HepG2 (cell line): ENCODE data around the gene UBE2E1. TPM values are rescaled to one million over a fixed set of nuclear protein-coding genes. Genes with fewer than 3 reads are reported as not detected.

Experiments
- ARNTL ChIP-seq: sonication (generic); formaldehyde crosslinking; IDR thresholded peaks from 2 replicates; pipeline ENCODE4 v1.4.0; 2020; ENCODE audit warnings: mild to moderate bottlenecking, missing genetic modification reagents
- CEBPB ChIP-seq: IDR thresholded peaks from 2 replicates; pipeline ENCODE4 v1.6.1; 2011; ENCODE audit warnings: low read depth, low read length, improper control_type of control experiment, borderline replicate concordance
- FOXK1 ChIP-seq: sonication (generic); formaldehyde crosslinking; IDR thresholded peaks from 2 replicates; pipeline ENCODE4 v1.4.0; 2020; ENCODE audit warnings: low read depth, missing genetic modification reagents, borderline replicate concordance
- GPN1 ChIP-seq: sonication (generic); formaldehyde crosslinking; IDR thresholded peaks from 2 replicates; pipeline ENCODE4 v1.5.1; 2020; ENCODE audit warnings: missing genetic modification reagents, borderline replicate concordance
- HNF4A ChIP-seq: sonication (generic); formaldehyde crosslinking; IDR thresholded peaks from 2 replicates; pipeline ENCODE4 v1.4.0; 2020; ENCODE audit warnings: missing genetic modification reagents
- JUN ChIP-seq: sonication (generic); formaldehyde crosslinking; IDR thresholded peaks from 2 replicates; pipeline ENCODE4 v1.4.0; 2020; ENCODE audit warnings: mild to moderate bottlenecking, missing genetic modification reagents
- MXD4 ChIP-seq: IDR thresholded peaks from 2 replicates; pipeline ENCODE4 v1.6.1; 2016; ENCODE audit warnings: mild to moderate bottlenecking, missing biosample characterization, missing genetic modification reagents
- RBM39 ChIP-seq: fragments of 200-400 bp; formaldehyde crosslinking; IDR thresholded peaks from one replicate; pipeline ENCODE4 v1.6.1; 2018; ENCODE audit warnings: antibody characterized with exemption, mild to moderate bottlenecking, low read depth, low read length; ENCODE audit not compliant: poor library complexity, severe bottlenecking
- SALL1 ChIP-seq: sonication (generic); formaldehyde crosslinking; IDR thresholded peaks from 2 replicates; pipeline ENCODE4 v1.8.0; 2022; ENCODE audit warnings: mild to moderate bottlenecking, missing genetic modification reagents
- STAG1 ChIP-seq: sonication (generic); formaldehyde crosslinking; IDR thresholded peaks from 2 replicates; pipeline ENCODE4 v1.4.0; 2020; ENCODE audit warnings: missing genetic modification reagents
- TBL1XR1 ChIP-seq: fragments of 150-350 bp; IDR thresholded peaks from 2 replicates; pipeline ENCODE4 v1.6.1; 2014; ENCODE audit warnings: borderline replicate concordance, low read length; ENCODE audit not compliant: partially characterized antibody
- TBX2 ChIP-seq: sonication (generic); formaldehyde crosslinking; IDR thresholded peaks from 2 replicates; pipeline ENCODE4 v1.5.0; 2020; ENCODE audit warnings: missing genetic modification reagents, mild to moderate bottlenecking, borderline replicate concordance
- ZFY ChIP-seq: sonication (generic); formaldehyde crosslinking; IDR thresholded peaks from 2 replicates; pipeline ENCODE4 v1.4.0; 2020; ENCODE audit warnings: missing genetic modification reagents
- ZNF180 ChIP-seq: sonication (generic); formaldehyde crosslinking; IDR thresholded peaks from 2 replicates; pipeline ENCODE4 v1.4.0; 2020; ENCODE audit warnings: low read depth, missing genetic modification reagents, borderline replicate concordance
- ZNF343 ChIP-seq: sonication (generic); formaldehyde crosslinking; IDR thresholded peaks from 2 replicates; pipeline ENCODE4 v1.4.0; 2020; ENCODE audit warnings: mild to moderate bottlenecking, missing genetic modification reagents
- ZNF550 ChIP-seq: sonication (generic); formaldehyde crosslinking; IDR thresholded peaks from 2 replicates; pipeline ENCODE4 v1.4.0; 2020; ENCODE audit warnings: mild to moderate bottlenecking, missing genetic modification reagents, borderline replicate concordance
- ZSCAN31 ChIP-seq: sonication (generic); formaldehyde crosslinking; IDR thresholded peaks from 2 replicates; pipeline ENCODE4 v1.5.0; 2020; ENCODE audit warnings: low read depth, mild to moderate bottlenecking, missing genetic modification reagents
- ZSCAN9 ChIP-seq: IDR thresholded peaks from 2 replicates; pipeline ENCODE4 v1.6.1; 2016; ENCODE audit warnings: borderline replicate concordance
- polyA plus RNA-seq, 8 experiments: library from polyadenylated mRNA; depleted of rRNA in 3 of 8; stranded (reverse) in 7 of 8; unstranded in 1 of 8; fragments of >200 nt; fragmentation: Illumina TruSeq in 4 of 8; extraction: Trizol in 4 of 8; gene quantifications; 2 replicates each; pipeline versions ENCODE4 v1.2.1 to v1.2.3, GENCODE V29; 2011 to 2016; ENCODE audit warnings: low read depth in 4 of 8, missing spikeins in 1 of 8, mixed read lengths in 1 of 8; ENCODE audit not compliant: insufficient read depth in 1 of 8
- total RNA-seq, 5 experiments: library from RNA; depleted of rRNA; stranded (reverse); fragments of >200 nt; fragmentation: Illumina TruSeq; extraction: Trizol; gene quantifications; 2 replicates each; pipeline ENCODE4 v1.2.3, GENCODE V29; 2016; ENCODE audit warnings: low read depth in 1 of 5
- TF ChIP-seq, protein P1 (sequence below): sonication (generic); formaldehyde crosslinking; IDR thresholded peaks from 2 replicates; pipeline ENCODE4 v1.9.0; 2021; ENCODE audit warnings: missing genetic modification reagents, mild to moderate bottlenecking, borderline replicate concordance
- TF ChIP-seq, protein P2 (sequence below): sonication (generic); formaldehyde crosslinking; IDR thresholded peaks from 2 replicates; pipeline ENCODE4 v1.5.1; 2020; ENCODE audit warnings: missing genetic modification reagents, mild to moderate bottlenecking, borderline replicate concordance
- TF ChIP-seq, protein P3 (sequence below): sonication (generic); formaldehyde crosslinking; IDR thresholded peaks from 2 replicates; pipeline ENCODE4 v1.4.0; 2020; ENCODE audit warnings: mild to moderate bottlenecking, missing genetic modification reagents
- TF ChIP-seq, protein P4 (sequence below): sonication (generic); formaldehyde crosslinking; IDR thresholded peaks from 2 replicates; pipeline ENCODE4 v1.4.0; 2020; ENCODE audit warnings: mild to moderate bottlenecking, missing genetic modification reagents

The UBE2E1 gene
- total and polyA plus RNA-seq, 2 of the 13 experiments (the other 11 are each of a cell fraction or from before 2014, with no cell fraction given) = 55.4 to 61.8 TPM

DNA sequence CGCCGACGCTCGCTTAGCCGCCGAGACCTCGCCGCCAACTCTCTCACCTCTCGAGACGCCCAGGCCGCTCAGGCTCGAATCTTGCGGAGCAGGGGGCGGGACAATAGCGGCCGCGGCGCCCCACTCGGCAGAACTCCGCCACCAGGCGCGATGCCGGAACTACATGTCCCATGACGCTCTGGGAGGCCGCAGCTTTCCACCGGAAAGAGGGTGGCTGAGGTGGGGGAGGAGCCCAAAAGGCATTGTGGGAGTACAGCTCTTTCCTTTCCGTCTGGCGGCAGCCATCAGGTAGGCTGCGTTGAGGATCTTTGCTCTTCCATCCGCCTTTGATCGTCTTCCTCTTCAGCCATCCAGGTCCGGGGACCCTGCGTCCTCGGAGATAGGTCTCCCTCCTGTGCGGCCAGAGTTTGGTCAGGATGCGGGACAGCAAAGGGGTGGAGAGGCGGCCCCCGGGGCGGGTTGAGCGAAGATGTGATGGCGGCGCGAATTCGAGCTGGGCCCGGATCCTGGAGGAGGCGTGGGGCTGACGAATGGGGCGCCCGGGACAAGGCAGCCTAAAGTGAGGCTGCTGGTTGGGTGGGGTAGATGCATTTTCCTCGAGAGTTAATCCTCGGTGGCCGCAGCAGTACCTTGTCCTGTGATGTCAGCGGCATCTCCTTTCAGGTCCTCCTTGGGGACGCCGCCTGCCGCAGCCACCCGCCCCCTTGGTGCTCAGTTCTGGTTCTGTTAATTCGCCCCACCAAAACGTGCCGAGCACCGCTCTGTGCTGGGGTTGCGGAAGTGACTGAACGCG is 111.3 kb downstream of the UBE2E1 start, which contains the start of the genes NKIRAS1 and RPL15 (continued):
- TF ChIP-seq, protein P1, sequence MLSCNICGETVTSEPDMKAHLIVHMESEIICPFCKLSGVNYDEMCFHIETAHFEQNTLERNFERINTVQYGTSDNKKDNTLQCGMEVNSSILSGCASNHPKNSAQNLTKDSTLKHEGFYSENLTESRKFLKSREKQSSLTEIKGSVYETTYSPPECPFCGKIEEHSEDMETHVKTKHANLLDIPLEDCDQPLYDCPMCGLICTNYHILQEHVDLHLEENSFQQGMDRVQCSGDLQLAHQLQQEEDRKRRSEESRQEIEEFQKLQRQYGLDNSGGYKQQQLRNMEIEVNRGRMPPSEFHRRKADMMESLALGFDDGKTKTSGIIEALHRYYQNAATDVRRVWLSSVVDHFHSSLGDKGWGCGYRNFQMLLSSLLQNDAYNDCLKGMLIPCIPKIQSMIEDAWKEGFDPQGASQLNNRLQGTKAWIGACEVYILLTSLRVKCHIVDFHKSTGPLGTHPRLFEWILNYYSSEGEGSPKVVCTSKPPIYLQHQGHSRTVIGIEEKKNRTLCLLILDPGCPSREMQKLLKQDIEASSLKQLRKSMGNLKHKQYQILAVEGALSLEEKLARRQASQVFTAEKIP (CRISPR knock-in tag) = no peak
- TF ChIP-seq ZNF343 (CRISPR knock-in tag) = no peak; the same call in 1 of the 2 replicates
- no peak for TF ChIP-seq TBL1XR1
- TF ChIP-seq RBM39 = peak; percentile 95
- TF ChIP-seq, protein P2, sequence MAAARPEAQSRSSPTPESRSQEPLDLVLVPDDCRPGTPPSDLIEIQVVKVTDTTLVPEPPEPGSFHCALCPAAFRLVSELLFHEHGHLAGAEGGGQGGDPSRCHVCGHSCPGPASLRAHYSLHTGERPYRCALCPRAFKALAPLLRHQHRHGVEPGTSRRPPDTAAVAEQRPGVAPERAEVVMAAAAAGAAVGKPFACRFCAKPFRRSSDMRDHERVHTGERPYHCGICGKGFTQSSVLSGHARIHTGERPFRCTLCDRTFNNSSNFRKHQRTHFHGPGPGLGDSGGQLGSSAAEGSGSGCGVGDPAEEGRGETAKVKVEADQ (CRISPR knock-in tag) = no peak; the same call in 1 of the 2 replicates
- peak; percentile 62 for TF ChIP-seq ZNF180 (CRISPR knock-in tag)
- TF ChIP-seq ZFY (CRISPR knock-in tag) = peak; percentile 96
- no peak for TF ChIP-seq HNF4A (CRISPR knock-in tag)
- peak; percentile 92 for TF ChIP-seq TBX2 (CRISPR knock-in tag)
- TF ChIP-seq, protein P3, sequence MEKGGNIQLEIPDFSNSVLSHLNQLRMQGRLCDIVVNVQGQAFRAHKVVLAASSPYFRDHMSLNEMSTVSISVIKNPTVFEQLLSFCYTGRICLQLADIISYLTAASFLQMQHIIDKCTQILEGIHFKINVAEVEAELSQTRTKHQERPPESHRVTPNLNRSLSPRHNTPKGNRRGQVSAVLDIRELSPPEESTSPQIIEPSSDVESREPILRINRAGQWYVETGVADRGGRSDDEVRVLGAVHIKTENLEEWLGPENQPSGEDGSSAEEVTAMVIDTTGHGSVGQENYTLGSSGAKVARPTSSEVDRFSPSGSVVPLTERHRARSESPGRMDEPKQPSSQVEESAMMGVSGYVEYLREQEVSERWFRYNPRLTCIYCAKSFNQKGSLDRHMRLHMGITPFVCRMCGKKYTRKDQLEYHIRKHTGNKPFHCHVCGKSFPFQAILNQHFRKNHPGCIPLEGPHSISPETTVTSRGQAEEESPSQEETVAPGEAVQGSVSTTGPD (CRISPR knock-in tag) = no peak
- no peak for TF ChIP-seq CEBPB
- peak; percentile 79; the same call in 1 of the 2 replicates for TF ChIP-seq FOXK1
- peak; percentile 68 for TF ChIP-seq MXD4 (CRISPR knock-in tag)
- no peak; the same call in 1 of the 2 replicates for TF ChIP-seq STAG1 (CRISPR knock-in tag)
- 0 out of 2 replicates have a peak, but pooled peaks have one; percentile 68 for TF ChIP-seq ARNTL
- TF ChIP-seq, protein P4, sequence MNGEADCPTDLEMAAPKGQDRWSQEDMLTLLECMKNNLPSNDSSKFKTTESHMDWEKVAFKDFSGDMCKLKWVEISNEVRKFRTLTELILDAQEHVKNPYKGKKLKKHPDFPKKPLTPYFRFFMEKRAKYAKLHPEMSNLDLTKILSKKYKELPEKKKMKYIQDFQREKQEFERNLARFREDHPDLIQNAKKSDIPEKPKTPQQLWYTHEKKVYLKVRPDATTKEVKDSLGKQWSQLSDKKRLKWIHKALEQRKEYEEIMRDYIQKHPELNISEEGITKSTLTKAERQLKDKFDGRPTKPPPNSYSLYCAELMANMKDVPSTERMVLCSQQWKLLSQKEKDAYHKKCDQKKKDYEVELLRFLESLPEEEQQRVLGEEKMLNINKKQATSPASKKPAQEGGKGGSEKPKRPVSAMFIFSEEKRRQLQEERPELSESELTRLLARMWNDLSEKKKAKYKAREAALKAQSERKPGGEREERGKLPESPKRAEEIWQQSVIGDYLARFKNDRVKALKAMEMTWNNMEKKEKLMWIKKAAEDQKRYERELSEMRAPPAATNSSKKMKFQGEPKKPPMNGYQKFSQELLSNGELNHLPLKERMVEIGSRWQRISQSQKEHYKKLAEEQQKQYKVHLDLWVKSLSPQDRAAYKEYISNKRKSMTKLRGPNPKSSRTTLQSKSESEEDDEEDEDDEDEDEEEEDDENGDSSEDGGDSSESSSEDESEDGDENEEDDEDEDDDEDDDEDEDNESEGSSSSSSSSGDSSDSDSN = peak; percentile 82
- TF ChIP-seq JUN (CRISPR knock-in tag) = no peak; the same call in 1 of the 2 replicates
- TF ChIP-seq ZSCAN31 (CRISPR knock-in tag) = peak; percentile 96
- no peak for TF ChIP-seq ZNF550
- TF ChIP-seq ZSCAN9 (CRISPR knock-in tag) = peak; percentile 90
- no peak for TF ChIP-seq GPN1 (CRISPR knock-in tag)
- peak; percentile 85 for TF ChIP-seq SALL1
